ENCODE measurements around the gene GPR161. TPM values are rescaled to one million over a fixed set of nuclear protein-coding genes. Genes with fewer than 3 reads are reported as not detected.

GPR161 gene
- total RNA-seq, 4 donors from 2014 or later = 19.5 to 46.7 (median 22.9) TPM

GRCh38 chr1:168096296-168097165 lies 40.2 kb downstream of the GPR161 start:
- peaks cover 5 to 47% (median 18%) of the 10 kb centered on the region in 4 donors for H3K36me3 ChIP-seq
- H3K9me3 ChIP-seq = no peaks in the 10 kb centered on the region
- H3K27ac ChIP-seq (replicated peaks in 1 of 4) = no peak overlapping the region
- peaks cover 0 to 29% (median 25%) of the 10 kb centered on the region in 4 donors for H3K4me1 ChIP-seq
- 92% methylated on average over 21 of the region's 27 CpGs for WGBS
- H3K27me3 ChIP-seq = no peaks in the 10 kb centered on the region
- no peak for DNase-seq (ENCODE audit: extremely low spot score)
- TF ChIP-seq POLR2AphosphoS5 (IDR thresholded peaks at IDR 0.05) = no peak
- no peak for TF ChIP-seq POLR2A (IDR thresholded peaks at IDR 0.05; ENCODE audit: low read depth)
- TF ChIP-seq CTCF (IDR thresholded peaks at IDR 0.05) = no peak
- no peak for TF ChIP-seq EP300 (IDR thresholded peaks at IDR 0.05)
- H3K4me3 ChIP-seq = no peak overlapping the region
- intact Hi-C loops (cut with DNase I) = no loop called here

GRCh38 chr1:168095476-168095875 lies 41.3 kb downstream of the GPR161 start:
- Histone ChIP-seq H3K36me3 (peaks cover 5 to 52% (median 22%) of the 10 kb centered on the region in 4 donors), H3K27ac (replicated peaks in 1 of 4) (no peak overlapping the region), H3K27me3 (no peaks in the 10 kb centered on the region), H3K4me1 (peaks cover 0 to 26% (median 23%) of the 10 kb centered on the region in 4 donors), H3K4me3 (no peak overlapping the region), H3K9me3 (no peaks in the 10 kb centered on the region)
- intact Hi-C loops (cut with DNase I) = no loop called here
- TF ChIP-seq CTCF (IDR thresholded peaks at IDR 0.05) (no peak), POLR2A (IDR thresholded peaks at IDR 0.05; ENCODE audit: low read depth) (no peak), POLR2AphosphoS5 (IDR thresholded peaks at IDR 0.05) (no peak), EP300 (IDR thresholded peaks at IDR 0.05) (no peak)
- WGBS = 95% methylated on average over 6 of the region's 6 CpGs
- DNase-seq (ENCODE audit: extremely low spot score) = no peak

GRCh38 chr1:168093616-168094015 lies 43.1 kb downstream of the GPR161 start:
- WGBS = no CpG with 5 or more reads among the region's 4 CpGs
- H3K9me3 ChIP-seq = no peaks in the 10 kb centered on the region
- H3K27ac ChIP-seq (replicated peaks in 1 of 4) = no peak overlapping the region
- no peaks in the 10 kb centered on the region for H3K27me3 ChIP-seq
- H3K4me1 ChIP-seq = peaks cover 0 to 10% (median 7%) of the 10 kb centered on the region in 4 donors
- intact Hi-C loops (cut with DNase I) = no loop called here
- no peak overlapping the region for H3K4me3 ChIP-seq
- no peak for TF ChIP-seq POLR2A (IDR thresholded peaks at IDR 0.05; ENCODE audit: low read depth)
- no peak for TF ChIP-seq EP300 (IDR thresholded peaks at IDR 0.05)
- TF ChIP-seq POLR2AphosphoS5 (IDR thresholded peaks at IDR 0.05) = no peak
- no peak for TF ChIP-seq CTCF (IDR thresholded peaks at IDR 0.05)
- peaks cover 5 to 70% (median 31%) of the 10 kb centered on the region in 4 donors for H3K36me3 ChIP-seq
- no peak for DNase-seq (ENCODE audit: extremely low spot score)

- WGBS = 96% methylated on average over 10 of the region's 16 CpGs
- Histone ChIP-seq H3K9me3 (no peaks in the 10 kb centered on the region), H3K27ac (replicated peaks in 1 of 4) (no peak overlapping the region), H3K36me3 (peaks cover 5 to 74% (median 31%) of the 10 kb centered on the region in 4 donors), H3K4me3 (no peak overlapping the region), H3K4me1 (peaks cover 0 to 3% (median 0%) of the 10 kb centered on the region in 4 donors), H3K27me3 (no peaks in the 10 kb centered on the region)
- intact Hi-C loops (cut with DNase I) = no loop called here
- DNase-seq (ENCODE audit: extremely low spot score) = peak; percentile 66
- TF ChIP-seq CTCF (IDR thresholded peaks at IDR 0.05) (peak in 2 of 3 experiments; percentile 3 to 20), POLR2A (IDR thresholded peaks at IDR 0.05; ENCODE audit: low read depth) (no peak), EP300 (IDR thresholded peaks at IDR 0.05) (no peak)
Measured at GRCh38 chr1:168092566-168093355, 44.0 kb downstream of the GPR161 start.

All from esophagus muscularis mucosa (tissue), 4 donors.